K562 (cell line): ENCODE results near the gene ATP9B. TPM values are rescaled to one million over a fixed set of nuclear protein-coding genes. Genes with fewer than 3 reads are reported as not detected.
A peak's percentile ranks its signal among the peaks of the same experiment; 100 is the strongest.

ENCODE experiments used
- ATAC-seq: fragments of 200-7000 bp; cut with Tn5 transposase; 3 replicates; pipeline ENCODE4 v1.9.1; 2020; ENCODE audit warnings: moderate library complexity
- BruUV-seq: library from RNA; stranded (reverse); fragments of 400-500 nt; replicated peaks from 2 replicates; lab custom pipeline; 2021; lab: Mats Ljungman, UMichigan
- CTCF ChIA-PET: fragments of 300-600 bp; formaldehyde crosslinking; extraction: SDS; loops from one replicate; lab custom pipeline; 2021; ENCODE audit warnings: low intra/inter-chr PET ratio; lab: Yijun Ruan, JAX
- POLR2A ChIA-PET: fragments of 300-600, 350-650 bp; sonication (Branson Sonifier 250); formaldehyde crosslinking; extraction: SDS; loops from one replicate; lab custom pipeline; 2021; ENCODE audit warnings: antibody characterized with exemption, inconsistent platforms; lab: Yijun Ruan, JAX
- DNase-seq, 4 experiments: peaks; one replicate each; pipeline versions ENCODE4 v3.0.0 to v3.0.0-alpha.2; 2011 to 2018; ENCODE audit warnings: low spot score in 3 of 4, mixed read lengths in 3 of 4; ENCODE audit errors: extremely low read depth in 1 of 4
- FAIRE-seq: peaks from 2 replicates; lab custom pipeline; 2011; peaks lifted over from hg19 to GRCh38; lab: Jason Lieb, UNC
- H2AFZ ChIP-seq: 2 replicates; pipeline ENCODE4 v1.6.0; 2011; ENCODE audit warnings: low read depth, low read length, control low read depth, inconsistent platforms
- H3K27ac ChIP-seq: fragments of 200-600 bp; 3 replicates; pipeline ENCODE4 v1.8.0; 2011; ENCODE audit warnings: low read depth, mild to moderate bottlenecking, control low read depth, inconsistent platforms, low read length, moderate library complexity, mixed read lengths; ENCODE audit errors: extremely low read depth
- H3K27me3 ChIP-seq, 2 experiments: fragments of 300-600 bp in 1 of 2; 2 replicates in 1 of 2; 3 replicates in 1 of 2; pipeline versions ENCODE4 v1.6.0 to v1.8.0; 2011; ENCODE audit warnings: inconsistent platforms in 2 of 2, low read length in 2 of 2, mild to moderate bottlenecking in 1 of 2, mixed read lengths in 1 of 2, moderate library complexity in 1 of 2; ENCODE audit not compliant: control insufficient read depth in 2 of 2, insufficient read depth in 2 of 2
- H3K36me3 ChIP-seq: fragments of 300-600 bp; 3 replicates; pipeline ENCODE4 v1.8.0; 2011; ENCODE audit warnings: mild to moderate bottlenecking, low read length, inconsistent platforms; ENCODE audit not compliant: control insufficient read depth, insufficient read depth
- H3K4me1 ChIP-seq, 2 experiments: fragments of 200-600 bp in 1 of 2; replicated peaks in 1 of 2; 2 replicates in 1 of 2; 3 replicates in 1 of 2; pipeline versions ENCODE4 v1.5.1 to v1.8.0; 2011; ENCODE audit warnings: inconsistent platforms in 2 of 2, low read length in 2 of 2, mild to moderate bottlenecking in 1 of 2, mixed read lengths in 1 of 2, moderate library complexity in 1 of 2; ENCODE audit not compliant: control insufficient read depth in 2 of 2, insufficient read depth in 2 of 2
- H3K4me2 ChIP-seq: 2 replicates; pipeline ENCODE4 v1.6.1; 2011; ENCODE audit warnings: low read length, control low read depth, inconsistent platforms, mixed read lengths; ENCODE audit not compliant: insufficient read depth
- H3K4me3 ChIP-seq: fragments of 200-600 bp; sonication (generic), shearing (Covaris generic); 2 replicates; pipeline ENCODE4 v1.5.1; 2016; ENCODE audit warnings: control low read depth, inconsistent platforms
- H3K79me2 ChIP-seq: fragments of 200-600 bp; 3 replicates; pipeline ENCODE4 v1.8.0; 2011; ENCODE audit warnings: low read length, inconsistent platforms; ENCODE audit not compliant: control insufficient read depth, insufficient read depth
- H3K9ac ChIP-seq, 2 experiments: 2 replicates each; pipeline versions ENCODE4 v1.6.0 to v1.6.1; 2011; ENCODE audit warnings: low read depth in 2 of 2, low read length in 2 of 2, control low read depth in 1 of 2, inconsistent platforms in 1 of 2, mild to moderate bottlenecking in 1 of 2, mixed read lengths in 1 of 2; ENCODE audit not compliant: insufficient read depth in 1 of 2
- H3K9me1 ChIP-seq: one replicate; pipeline ENCODE4 v1.6.0; 2011; ENCODE audit warnings: inconsistent platforms, mild to moderate bottlenecking, low read length, moderate library complexity; ENCODE audit not compliant: control insufficient read depth, insufficient read depth
- H3K9me3 ChIP-seq: replicated peaks from 2 replicates; pipeline ENCODE4 v1.5.1; 2011; ENCODE audit warnings: low read depth, low read length, inconsistent platforms; ENCODE audit not compliant: control insufficient read depth, insufficient read depth
- H4K20me1 ChIP-seq: replicated peaks from 2 replicates; pipeline ENCODE4 v1.6.1; 2011; ENCODE audit warnings: low read length, inconsistent platforms, mixed read lengths; ENCODE audit not compliant: control insufficient read depth, insufficient read depth
- CCNT2 ChIP-seq: IDR thresholded peaks from 2 replicates; pipeline ENCODE4 v1.6.1; 2011; ENCODE audit warnings: borderline replicate concordance, low read depth, mild to moderate bottlenecking, moderate library complexity, mixed read lengths, low read length; ENCODE audit not compliant: insufficient read length; ENCODE audit errors: extremely low read depth
- CTBP1 ChIP-seq: fragments of 450-650 bp; IDR thresholded peaks from 2 replicates; pipeline ENCODE4 v1.6.1; 2016; ENCODE audit warnings: borderline replicate concordance
- E2F4 ChIP-seq: sonication (generic); formaldehyde crosslinking; IDR thresholded peaks from 2 replicates; pipeline ENCODE4 v1.8.0; 2022; ENCODE audit warnings: mild to moderate bottlenecking, low read depth, missing genetic modification reagents
- HNRNPH1 ChIP-seq: fragments of 200-400 bp; formaldehyde crosslinking; optimal IDR thresholded peaks from 2 replicates; pipeline ENCODE3; 2017; ENCODE audit warnings: low read depth, mild to moderate bottlenecking, low read length, moderate library complexity
- IRF1 ChIP-seq: sonication (generic); formaldehyde crosslinking; IDR thresholded peaks from 2 replicates; pipeline ENCODE4 v1.8.0; 2022; ENCODE audit warnings: missing genetic modification reagents, mild to moderate bottlenecking, borderline replicate concordance
- NFIC ChIP-seq: fragments of 450-650 bp; IDR thresholded peaks from 2 replicates; pipeline ENCODE4 v1.6.1; 2017; ENCODE audit warnings: mild to moderate bottlenecking, inconsistent platforms
- NFIX ChIP-seq: fragments of 250-450 bp; sonication (Bioruptor Pico); IDR thresholded peaks from 2 replicates; pipeline ENCODE4 v1.4.0; 2020; ENCODE audit warnings: low read depth, mild to moderate bottlenecking, moderate library complexity
- STAT6 ChIP-seq: sonication (generic); formaldehyde crosslinking; IDR thresholded peaks from 2 replicates; pipeline ENCODE4 v1.8.1; 2023; ENCODE audit warnings: mild to moderate bottlenecking, missing genetic modification reagents
- ZKSCAN8 ChIP-seq: fragments of 200-800 bp; sonication (Bioruptor generic); IDR thresholded peaks from 2 replicates; pipeline ENCODE4 v1.6.1; 2016; ENCODE audit warnings: missing genetic modification characterization, missing compliant biosample characterization
- ZNF263 ChIP-seq: sonication (generic); formaldehyde crosslinking; IDR thresholded peaks from 2 replicates; pipeline ENCODE4 v1.8.0; 2022; ENCODE audit warnings: mild to moderate bottlenecking, missing genetic modification reagents, borderline replicate concordance
- WGBS: fragments of 100-300 bp; shearing (Covaris generic); methylation state at CpG from one replicate; pipeline ENCODE4 v1.1.6; 2016; ENCODE audit warnings: low coverage, mixed read lengths; ENCODE audit not compliant: insufficient coverage; ENCODE audit errors: missing lambda C conversion rate; 5-methylcytosine and 5-hydroxymethylcytosine counted together
- in situ Hi-C: fragments of 300-500 bp; cut with MboI; formaldehyde crosslinking; loops from 4 replicates; pipeline ENCODE4 v1.15.0; 2018; ENCODE audit warnings: inconsistent platforms, mixed read lengths
- intact Hi-C: fragments of 100-400 bp; cut with micrococcal nuclease; formaldehyde crosslinking; loops from 2 replicates; pipeline ENCODE4 v1.14.2; 2022
- polyA plus RNA-seq, 8 experiments: library from polyadenylated mRNA; depleted of rRNA in 4 of 8; stranded (reverse) in 5 of 8; unstranded in 3 of 8; fragments of >200 nt; fragmentation: Nextera tagmentation in 2 of 8; fragmentation: Illumina TruSeq in 1 of 8; extraction: Ambion mirVana in 2 of 8; extraction: Trizol in 1 of 8; gene quantifications; 2 replicates each; pipeline versions ENCODE4 v1.2.1 to v1.2.3, GENCODE V29; 2011 to 2014; ENCODE audit warnings: inconsistent platforms in 1 of 8, missing spikeins in 1 of 8
- total RNA-seq, 7 experiments: library from RNA; depleted of rRNA in 6 of 7; stranded (reverse); fragments of >200 nt in 6 of 7; fragmentation: Illumina TruSeq in 2 of 7; extraction: Trizol in 2 of 7; gene quantifications; 2 replicates each; pipeline versions ENCODE4 v1.2.1 to v1.2.3, GENCODE V29; 2011 to 2021; ENCODE audit warnings: low replicate concordance in 1 of 7
- TF ChIP-seq, protein P1 (sequence below): fragments of 250-450 bp; sonication (Bioruptor Pico); IDR thresholded peaks from 2 replicates; pipeline ENCODE4 v1.6.1; 2021; ENCODE audit warnings: mild to moderate bottlenecking

ATP9B gene
- total and polyA plus RNA-seq, 9 of the 15 experiments (the other 6 are each of a cell fraction or from before 2014, with no cell fraction given), result 0.66 to 13.2 (median 7.9) TPM

- no peak overlapping the region for H3K4me2 ChIP-seq
- intact Hi-C loops, result no loop called here
- in situ Hi-C loops, result no loop called here
- no peaks in the 10 kb centered on the region for H4K20me1 ChIP-seq
- no peak overlapping the region for H3K9ac ChIP-seq
- WGBS, result 2% methylated on average over 5 of the region's 5 CpGs
- BruUV-seq, result no TSS peak
- peaks cover 0 to 17% of the 10 kb centered on the region in 2 experiments; a peak in 2 of 5 replicates for H3K4me1 ChIP-seq
- no peaks in the 10 kb centered on the region for H3K9me3 ChIP-seq
- no peak for FAIRE-seq
- DNase-seq, result no peak
- no peak for ATAC-seq
- H3K27ac ChIP-seq, result no peak overlapping the region
- ChIA-PET CTCF (no interaction called here), POLR2A (no interaction called here)
- H3K36me3 ChIP-seq, result no peaks in the 10 kb centered on the region
- H3K27me3 ChIP-seq, result peaks cover 19 to 75% of the 10 kb centered on the region in 2 experiments
- no peak overlapping the region for H3K4me3 ChIP-seq
- H3K79me2 ChIP-seq, result no peaks in the 10 kb centered on the region
- H3K9me1 ChIP-seq, result no peaks in the 10 kb centered on the region
- TF ChIP-seq CCNT2, result no peak
- no peak for TF ChIP-seq ZNF263
- TF ChIP-seq NFIC, result peak; percentile 89
- TF ChIP-seq NFIX (CRISPR knock-in tag), result peak; percentile 56
- no peak overlapping the region for H2AFZ ChIP-seq
Measured at GRCh38 chr18:79050005-79050404, 19.2 kb upstream of the ATP9B start.

GRCh38 chr18:79056827-79057367, 12.3 kb upstream of the ATP9B start:
- WGBS, result 2% methylated on average over 7 of the region's 9 CpGs
- in situ Hi-C loops, result no loop called here
- no TSS peak for BruUV-seq

More at GRCh38 chr18:79056827-79057367, 12.3 kb upstream of the ATP9B start:
- Histone ChIP-seq H3K4me1 (no peaks in the 10 kb centered on the region; a peak in 1 of 5 replicates), H3K4me3 (no peak overlapping the region), H3K9ac (no peak overlapping the region), H3K9me3 (no peaks in the 10 kb centered on the region), H4K20me1 (no peaks in the 10 kb centered on the region), H3K36me3 (no peaks in the 10 kb centered on the region), H3K9me1 (no peaks in the 10 kb centered on the region), H3K27me3 (peaks cover 7 to 61% of the 10 kb centered on the region in 2 experiments; a peak in 4 of 5 replicates), H2AFZ (no peak overlapping the region), H3K4me2 (no peak overlapping the region), H3K79me2 (no peaks in the 10 kb centered on the region), H3K27ac (no peak overlapping the region)
- DNase-seq (no peak), ATAC-seq (no peak), FAIRE-seq (no peak)
- intact Hi-C loops, result no loop called here
- no peak for TF ChIP-seq CTBP1
- TF ChIP-seq E2F4 (CRISPR knock-in tag), result no peak
- no peak for TF ChIP-seq STAT6 (CRISPR knock-in tag)
- no peak for TF ChIP-seq IRF1 (CRISPR knock-in tag)
- TF ChIP-seq HNRNPH1, result no peak
- TF ChIP-seq, protein P1, sequence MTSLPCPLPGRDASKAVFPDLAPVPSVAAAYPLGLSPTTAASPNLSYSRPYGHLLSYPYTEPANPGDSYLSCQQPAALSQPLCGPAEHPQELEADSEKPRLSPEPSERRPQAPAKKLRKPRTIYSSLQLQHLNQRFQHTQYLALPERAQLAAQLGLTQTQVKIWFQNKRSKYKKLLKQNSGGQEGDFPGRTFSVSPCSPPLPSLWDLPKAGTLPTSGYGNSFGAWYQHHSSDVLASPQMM (CRISPR knock-in tag), result no peak
- TF ChIP-seq ZKSCAN8 (CRISPR knock-in tag), result no peak
- POLR2A ChIA-PET, result no interaction called here
- CTCF ChIA-PET, result no interaction called here
